GM04504 (cell line): ENCODE measurements around the gene RAI2.

Source experiments
- DNase-seq: peaks from one replicate; pipeline ENCODE4 v3.0.0-alpha.2; 2012; ENCODE audit warnings: low read depth

RAI2 gene

GRCh38 chrX:17779434-17779833, 81.7 kb downstream of the RAI2 start:
- DNase-seq: no peak

GRCh38 chrX:17778997-17779396, 82.1 kb downstream of the RAI2 start:
- DNase-seq: no peak

GRCh38 chrX:17774053-17774452, 87.0 kb downstream of the RAI2 start:
- DNase-seq: no peak

GRCh38 chrX:17773221-17773876, 87.7 kb downstream of the RAI2 start:
- no peak for DNase-seq

- DNase-seq: no peak
These were observed 91.3 kb downstream of the RAI2 start for GRCh38 chrX:17769701-17770269.

GRCh38 chrX:17768997-17769396, 92.1 kb downstream of the RAI2 start:
- DNase-seq: no peak

- no peak for DNase-seq
These were observed 93.4 kb downstream of the RAI2 start for GRCh38 chrX:17767734-17768133.

GRCh38 chrX:17759990-17760389, 101.1 kb downstream of the RAI2 start:
- no peak for DNase-seq

- DNase-seq: no peak
These were observed 102.7 kb downstream of the RAI2 start for GRCh38 chrX:17758382-17758781.

GRCh38 chrX:17750436-17750835, 110.7 kb downstream of the RAI2 start:
- DNase-seq: no peak
